ENCODE data around the gene CHRD. TPM values are rescaled to one million over a fixed set of nuclear protein-coding genes. Genes with fewer than 3 reads are reported as not detected.

CHRD gene
- total and polyA plus RNA-seq, 10 of the 15 experiments (the other 5 are each of a cell fraction or from before 2014, with no cell fraction given), result not detected

GRCh38 chr3:184352149-184352785 lies 27.6 kb upstream of the CHRD start:
- in situ Hi-C loops (cut with MboI), result no loop called here
- no peaks in the 10 kb centered on the region for H3K9me3 ChIP-seq (replicated peaks; ENCODE audit: control insufficient read depth, insufficient read depth, low read length)
- H3K79me2 ChIP-seq (ENCODE audit: control insufficient read depth, insufficient read depth, low read length), result no peaks in the 10 kb centered on the region
- no TSS peak for BruUV-seq (replicated peaks)
- H4K20me1 ChIP-seq (ENCODE audit: control insufficient read depth, insufficient read depth), result no peaks in the 10 kb centered on the region
- TF ChIP-seq IRF3 (IDR thresholded peaks at IDR 0.05) (no peak), KDM1A (IDR thresholded peaks at IDR 0.05; ENCODE audit: borderline replicate concordance) (no peak), IKZF2 (IDR thresholded peaks at IDR 0.05) (no peak), BRCA1 (IDR thresholded peaks at IDR 0.05; ENCODE audit: low read depth, low read length) (no peak), MEF2A (IDR thresholded peaks at IDR 0.05; ENCODE audit: insufficient read depth, low read depth, low read length) (no peak), RCOR1 (conservative IDR thresholded peaks at IDR 0.05; ENCODE audit: low read depth, low read length) (no peak), EP300 (IDR thresholded peaks at IDR 0.05; ENCODE audit: borderline replicate concordance in 1 of 2, control insufficient read depth in 1 of 2, low read depth in 2 of 2, low read length in 2 of 2) (no peak), FOXM1 (IDR thresholded peaks at IDR 0.05; ENCODE audit: low read depth, low read length) (no peak), NFIC (IDR thresholded peaks at IDR 0.05; ENCODE audit: low read depth, low read length) (no peak), ZNF687 (IDR thresholded peaks at IDR 0.05) (no peak), STAT3 (IDR thresholded peaks at IDR 0.05; ENCODE audit: low read depth, low read length) (no peak), POLR2AphosphoS2 (IDR thresholded peaks at IDR 0.05; ENCODE audit: low read depth, low read length) (no peak)
- TF ChIP-seq, protein P1, sequence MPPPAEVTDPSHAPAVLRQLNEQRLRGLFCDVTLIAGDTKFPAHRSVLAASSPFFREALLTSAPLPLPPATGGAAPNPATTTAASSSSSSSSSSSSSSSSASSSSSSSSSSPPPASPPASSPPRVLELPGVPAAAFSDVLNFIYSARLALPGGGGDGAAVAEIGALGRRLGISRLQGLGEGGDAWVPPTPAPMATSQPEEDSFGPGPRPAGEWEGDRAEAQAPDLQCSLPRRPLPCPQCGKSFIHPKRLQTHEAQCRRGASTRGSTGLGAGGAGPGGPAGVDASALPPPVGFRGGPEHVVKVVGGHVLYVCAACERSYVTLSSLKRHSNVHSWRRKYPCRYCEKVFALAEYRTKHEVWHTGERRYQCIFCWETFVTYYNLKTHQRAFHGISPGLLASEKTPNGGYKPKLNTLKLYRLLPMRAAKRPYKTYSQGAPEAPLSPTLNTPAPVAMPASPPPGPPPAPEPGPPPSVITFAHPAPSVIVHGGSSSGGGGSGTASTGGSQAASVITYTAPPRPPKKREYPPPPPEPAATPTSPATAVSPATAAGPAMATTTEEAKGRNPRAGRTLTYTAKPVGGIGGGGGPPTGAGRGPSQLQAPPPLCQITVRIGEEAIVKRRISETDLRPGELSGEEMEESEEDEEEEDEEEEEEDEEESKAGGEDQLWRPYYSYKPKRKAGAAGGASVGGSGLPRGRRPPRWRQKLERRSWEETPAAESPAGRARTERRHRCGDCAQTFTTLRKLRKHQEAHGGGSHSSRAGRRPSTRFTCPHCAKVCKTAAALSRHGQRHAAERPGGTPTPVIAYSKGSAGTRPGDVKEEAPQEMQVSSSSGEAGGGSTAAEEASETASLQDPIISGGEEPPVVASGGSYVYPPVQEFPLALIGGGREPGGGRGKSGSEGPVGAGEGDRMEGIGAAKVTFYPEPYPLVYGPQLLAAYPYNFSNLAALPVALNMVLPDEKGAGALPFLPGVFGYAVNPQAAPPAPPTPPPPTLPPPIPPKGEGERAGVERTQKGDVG (CRISPR knock-in tag; IDR thresholded peaks at IDR 0.05), result no peak
- H3K27ac ChIP-seq (ENCODE audit: control insufficient read depth, insufficient read depth), result no peak overlapping the region
- no peaks in the 10 kb centered on the region for H3K4me1 ChIP-seq (ENCODE audit: control insufficient read depth, insufficient read depth, low read length)
- no peak for ATAC-seq
- no peak overlapping the region for H2AFZ ChIP-seq (ENCODE audit: control insufficient read depth, low read depth, low read length)
- CTCF ChIA-PET, result interaction anchor here (0.5 to 3.7 kb wide), 3 partner anchors 19 to 871 kb away, joined by 3 to 16 read pairs (median 3); no protein-coding TSS in a partner anchor
- SMC1A ChIA-PET (ENCODE audit: uncharacterized antibody, unreplicated experiment), result no interaction called here
- no peak for FAIRE-seq
- no peak overlapping the region for H3K4me3 ChIP-seq
- no peaks in the 10 kb centered on the region for H3K27me3 ChIP-seq (replicated peaks in 1 of 2; ENCODE audit: control insufficient read depth in 2 of 2, insufficient read depth in 2 of 2, low read length in 1 of 2)
- POLR2A ChIA-PET, result no interaction called here
- no peak for DNase-seq (ENCODE audit: low read depth, low spot score)
- H3K36me3 ChIP-seq (ENCODE audit: control insufficient read depth in 2 of 2, insufficient read depth in 2 of 2, low read length in 1 of 2), result no peaks in the 10 kb centered on the region
- intact Hi-C loops (cut with micrococcal nuclease; ENCODE audit: unreplicated experiment), result no loop called here
- no peak overlapping the region for H3K4me2 ChIP-seq (ENCODE audit: control insufficient read depth, insufficient read depth)
- 74% methylated on average over 14 of the region's 15 CpGs for WGBS (ENCODE audit: insufficient coverage, insufficient replicate concordance, low lambda C conversion rate, missing lambda C conversion rate)
- no peak overlapping the region for H3K9ac ChIP-seq (ENCODE audit: control insufficient read depth, insufficient read depth, low read length)
- RAD21 ChIA-PET (ENCODE audit: unreplicated experiment), result no interaction called here

All from GM12878 (cell line).